IPS-18c (cell line): ENCODE measurements around the gene SLC9A3.
A peak's percentile ranks its signal among the peaks of the same experiment; 100 is the strongest.
"Not testable (repeated sequence)": the region's sequence is repeated elsewhere in the genome, so short reads cannot be mapped to it uniquely, and the experiment has no call there.

Experiments
- H3K4me3 ChIP-seq: 2 replicates; pipeline ENCODE4 v1.7.0; 2013; ENCODE audit warnings: low read depth, mild to moderate bottlenecking, low read length, moderate library complexity; ENCODE audit not compliant: insufficient read depth
- H3K9me3 ChIP-seq: one replicate; pipeline ENCODE4 v1.6.1; 2013; ENCODE audit warnings: mild to moderate bottlenecking, low read length, moderate library complexity; ENCODE audit not compliant: control insufficient read depth, insufficient read depth

The SLC9A3 gene

GRCh38 chr5:478369-478981, 45.8 kb downstream of the SLC9A3 start:
- H3K4me3 ChIP-seq, result no peak overlapping the region
- H3K9me3 ChIP-seq, result no peaks in the 10 kb centered on the region

GRCh38 chr5:477871-478270, 46.4 kb downstream of the SLC9A3 start:
- Histone ChIP-seq H3K9me3 (no peaks in the 10 kb centered on the region), H3K4me3 (no peak overlapping the region)

GRCh38 chr5:477247-477646, 47.0 kb downstream of the SLC9A3 start:
- Histone ChIP-seq H3K4me3 (no peak overlapping the region), H3K9me3 (no peaks in the 10 kb centered on the region)

- H3K9me3 ChIP-seq, result no peaks in the 10 kb centered on the region
Measured at GRCh38 chr5:476814-477175, 47.5 kb downstream of the SLC9A3 start.

GRCh38 chr5:476102-476813, 48.0 kb downstream of the SLC9A3 start:
- H3K4me3 ChIP-seq, result no peak overlapping the region
- no peaks in the 10 kb centered on the region for H3K9me3 ChIP-seq

More at GRCh38 chr5:476814-477175, 47.5 kb downstream of the SLC9A3 start:
- H3K4me3 ChIP-seq, result no peak overlapping the region

GRCh38 chr5:475704-476101, 48.5 kb downstream of the SLC9A3 start:
- no peaks in the 10 kb centered on the region for H3K9me3 ChIP-seq
- H3K4me3 ChIP-seq, result no peak overlapping the region

- Histone ChIP-seq H3K4me3 (peak overlapping the region; percentile 40), H3K9me3 (no peaks in the 10 kb centered on the region)
Measured at GRCh38 chr5:474840-475661, 49.2 kb downstream of the SLC9A3 start.

- H3K4me3 ChIP-seq, result peak overlapping the region; percentile 66
- H3K9me3 ChIP-seq, result not testable (repeated sequence)
Measured at GRCh38 chr5:474232-474839, 49.9 kb downstream of the SLC9A3 start.

GRCh38 chr5:473551-474192, 50.6 kb downstream of the SLC9A3 start:
- Histone ChIP-seq H3K4me3 (peak overlapping the region; percentile 66), H3K9me3 (no peaks in the 10 kb centered on the region)

GRCh38 chr5:472656-473550, 51.3 kb downstream of the SLC9A3 start:
- Histone ChIP-seq H3K9me3 (no peaks in the 10 kb centered on the region), H3K4me3 (peak overlapping the region; percentile 66)

- Histone ChIP-seq H3K4me3 (peak overlapping the region; percentile 65), H3K9me3 (no peaks in the 10 kb centered on the region)
Measured at GRCh38 chr5:472076-472655, 52.1 kb downstream of the SLC9A3 start.

GRCh38 chr5:471750-472058, 52.5 kb downstream of the SLC9A3 start:
- Histone ChIP-seq H3K4me3 (peak overlapping the region; percentile 65; the same call in 1 of the 2 replicates), H3K9me3 (no peaks in the 10 kb centered on the region)

GRCh38 chr5:470961-471749, 53.1 kb downstream of the SLC9A3 start:
- no peak overlapping the region for H3K4me3 ChIP-seq
- no peaks in the 10 kb centered on the region for H3K9me3 ChIP-seq

GRCh38 chr5:469752-470483, 54.3 kb downstream of the SLC9A3 start:
- Histone ChIP-seq H3K9me3 (no peaks in the 10 kb centered on the region), H3K4me3 (no peak overlapping the region)

GRCh38 chr5:468401-468800, 55.8 kb downstream of the SLC9A3 start:
- Histone ChIP-seq H3K9me3 (no peaks in the 10 kb centered on the region), H3K4me3 (no peak overlapping the region; the same call in 1 of the 2 replicates)
